HG02571 (cell line): ENCODE data around the gene C10orf62.
A peak's percentile ranks its signal among the peaks of the same experiment; 100 is the strongest.
"Not testable (repeated sequence)": the region's sequence is repeated elsewhere in the genome, so short reads cannot be mapped to it uniquely, and the experiment has no call there.

ENCODE experiments used
- ATAC-seq: cut with Tn5 transposase; IDR thresholded peaks from one replicate; pipeline ENCODE4 v1.9.1; 2021; ENCODE audit warnings: mild to moderate bottlenecking, moderate library complexity; ENCODE audit not compliant: unreplicated experiment

C10orf62 gene

GRCh38 chr10:97618285-97618684, 28.8 kb downstream of the C10orf62 start:
- no peak for ATAC-seq

- no peak for ATAC-seq
These were observed 29.2 kb downstream of the C10orf62 start for GRCh38 chr10:97618733-97619132.

GRCh38 chr10:97623277-97623676, 33.8 kb downstream of the C10orf62 start:
- ATAC-seq, result no peak

GRCh38 chr10:97627731-97628130, 38.2 kb downstream of the C10orf62 start:
- no peak for ATAC-seq

GRCh38 chr10:97628228-97628627, 38.7 kb downstream of the C10orf62 start:
- no peak for ATAC-seq

GRCh38 chr10:97629289-97629688, 39.8 kb downstream of the C10orf62 start:
- no peak for ATAC-seq

- ATAC-seq, result no peak
These were observed 41.6 kb downstream of the C10orf62 start for GRCh38 chr10:97631098-97631497.

GRCh38 chr10:97632949-97633884, 43.7 kb downstream of the C10orf62 start, which contains the start of gene MORN4:
TSS of gene MORN4 (minus strand) at chr10:97633500. CDS start at chr10:97619653, 13,847 bp downstream.
- peak; percentile 99 for ATAC-seq

GRCh38 chr10:97633921-97634320, 44.4 kb downstream of the C10orf62 start:
- no peak for ATAC-seq

GRCh38 chr10:97635577-97635976, 46.1 kb downstream of the C10orf62 start:
- no peak for ATAC-seq

GRCh38 chr10:97639090-97639489, 49.6 kb downstream of the C10orf62 start:
- ATAC-seq, result not testable (repeated sequence)

GRCh38 chr10:97640174-97640867, 50.8 kb downstream of the C10orf62 start, which contains the start of gene PI4K2A:
TSS of gene PI4K2A (plus strand) at chr10:97640671. CDS start at chr10:97640743, 72 bp downstream.
- ATAC-seq, result peak; percentile 98
